ENCODE data around the gene EIF2D.

GRCh38 chr1:206568256-206568655 is 44.0 kb downstream of the EIF2D start:
- TF ChIP-seq POLR2AphosphoS5 (IDR thresholded peaks at IDR 0.05) = no peak
- TF ChIP-seq CTCF (IDR thresholded peaks at IDR 0.05) = no peak
- no peak for TF ChIP-seq POLR2A (IDR thresholded peaks at IDR 0.05)
- TF ChIP-seq EP300 (IDR thresholded peaks at IDR 0.05) = no peak

Data from upper lobe of left lung (tissue), 4 donors.